ENCODE results near the gene SHISA6. TPM values are rescaled to one million over a fixed set of nuclear protein-coding genes. Genes with fewer than 3 reads are reported as not detected.

The SHISA6 gene
- total RNA-seq, 4 donors from 2014 or later: under 0.01 to 0.88 (median 0.26) TPM

GRCh38 chr17:11272191-11272590, 31.2 kb downstream of the SHISA6 start:
- Histone ChIP-seq H3K4me1 (no peaks in the 10 kb centered on the region), H3K27me3 (no peaks in the 10 kb centered on the region), H3K36me3 (no peaks in the 10 kb centered on the region), H3K9me3 (no peaks in the 10 kb centered on the region), H3K4me3 (replicated peaks in 1 of 3) (no peak overlapping the region), H3K27ac (no peak overlapping the region)
- TF ChIP-seq CTCF (IDR thresholded peaks at IDR 0.05) (no peak), POLR2A (IDR thresholded peaks at IDR 0.05) (no peak)
- no peak for DNase-seq
- 87 to 89% methylated on average over 8 of the region's 8 CpGs for WGBS, 2 donors
- intact Hi-C loops (cut with DNase I): no loop called here

- Histone ChIP-seq H3K9me3 (no peaks in the 10 kb centered on the region), H3K27ac (no peak overlapping the region), H3K4me3 (replicated peaks in 1 of 3) (no peak overlapping the region), H3K27me3 (no peaks in the 10 kb centered on the region), H3K4me1 (no peaks in the 10 kb centered on the region), H3K36me3 (no peaks in the 10 kb centered on the region)
- no peak for DNase-seq
- 93 to 100% methylated on average over 1 to 9 of the region's 9 CpGs for WGBS, 2 donors
- TF ChIP-seq CTCF (IDR thresholded peaks at IDR 0.05) (no peak), POLR2A (IDR thresholded peaks at IDR 0.05) (no peak)
- intact Hi-C loops (cut with DNase I): no loop called here
Measured at GRCh38 chr17:11273596-11273995, 32.6 kb downstream of the SHISA6 start.

- no peak for DNase-seq
- H3K4me3 ChIP-seq (replicated peaks in 1 of 3): no peak overlapping the region
- H3K27me3 ChIP-seq: no peaks in the 10 kb centered on the region
- no peak overlapping the region for H3K27ac ChIP-seq
- H3K36me3 ChIP-seq: no peaks in the 10 kb centered on the region
- intact Hi-C loops (cut with DNase I): no loop called here
- no peaks in the 10 kb centered on the region for H3K4me1 ChIP-seq
- no peak for TF ChIP-seq CTCF (IDR thresholded peaks at IDR 0.05)
- TF ChIP-seq POLR2A (IDR thresholded peaks at IDR 0.05): no peak
- H3K9me3 ChIP-seq: no peaks in the 10 kb centered on the region
- WGBS, 2 donors: 93 to 97% methylated on average over 14 of the region's 14 CpGs
Measured at GRCh38 chr17:11274106-11274505, 33.1 kb downstream of the SHISA6 start.

- 79 to 95% methylated on average over 4 of the region's 4 CpGs for WGBS, 2 donors
Measured at GRCh38 chr17:11276486-11276885, 35.5 kb downstream of the SHISA6 start.

More at GRCh38 chr17:11276486-11276885, 35.5 kb downstream of the SHISA6 start:
- Histone ChIP-seq H3K36me3 (no peaks in the 10 kb centered on the region), H3K27me3 (no peaks in the 10 kb centered on the region), H3K27ac (no peak overlapping the region), H3K4me1 (no peaks in the 10 kb centered on the region), H3K9me3 (no peaks in the 10 kb centered on the region), H3K4me3 (replicated peaks in 1 of 3) (no peak overlapping the region)
- no peak for DNase-seq
- intact Hi-C loops (cut with DNase I): no loop called here
- TF ChIP-seq CTCF (IDR thresholded peaks at IDR 0.05) (no peak), POLR2A (IDR thresholded peaks at IDR 0.05) (no peak)

Measured in thyroid gland (tissue), 4 donors.